ENCODE results near the gene ASF1A. TPM values are rescaled to one million over a fixed set of nuclear protein-coding genes. Genes with fewer than 3 reads are reported as not detected.

The ASF1A gene
- total RNA-seq, 1 experiment from 2014 or later, result 30.4 TPM

- Mint-ChIP-seq H3K4me1 (ENCODE audit: insufficient read depth, unreplicated experiment) (peaks cover 5% of the 10 kb centered on the region), H3K27ac (ENCODE audit: low read depth, unreplicated experiment) (no peak overlapping the region), H3K36me3 (ENCODE audit: insufficient read depth, unreplicated experiment) (no peaks in the 10 kb centered on the region), H3K9me3 (ENCODE audit: unreplicated experiment) (no peaks in the 10 kb centered on the region), H3K4me3 (ENCODE audit: unreplicated experiment) (no peak overlapping the region), H3K27me3 (ENCODE audit: insufficient read depth, unreplicated experiment) (no peaks in the 10 kb centered on the region)
- intact Hi-C loops (cut with micrococcal nuclease), result no loop called here
- POLR2A ChIA-PET, result no interaction called here
- DNase-seq (ENCODE audit: unreplicated experiment), result no peak
- CTCF ChIA-PET, result interaction anchor here (1.2 kb wide), 1 partner anchor 77 kb away, joined by 4 read pairs; no protein-coding TSS in a partner anchor
- no peak for TF ChIP-seq CTCF (IDR thresholded peaks at IDR 0.05; ENCODE audit: unreplicated experiment)
- BruUV-seq (replicated peaks), result no TSS peak
Measured at GRCh38 chr6:118876814-118877213, 17.1 kb upstream of the ASF1A start.

GRCh38 chr6:118877806-118878205 lies 16.1 kb upstream of the ASF1A start:
- H3K27me3 Mint-ChIP-seq (ENCODE audit: insufficient read depth, unreplicated experiment), result no peaks in the 10 kb centered on the region
- POLR2A ChIA-PET, result no interaction called here
- H3K4me1 Mint-ChIP-seq (ENCODE audit: insufficient read depth, unreplicated experiment), result peaks cover 12% of the 10 kb centered on the region
- DNase-seq (ENCODE audit: unreplicated experiment), result no peak
- H3K9me3 Mint-ChIP-seq (ENCODE audit: unreplicated experiment), result no peaks in the 10 kb centered on the region
- CTCF ChIA-PET, result no interaction called here
- H3K4me3 Mint-ChIP-seq (ENCODE audit: unreplicated experiment), result no peak overlapping the region
- no peak for TF ChIP-seq CTCF (IDR thresholded peaks at IDR 0.05; ENCODE audit: unreplicated experiment)
- no peaks in the 10 kb centered on the region for H3K36me3 Mint-ChIP-seq (ENCODE audit: insufficient read depth, unreplicated experiment)
- H3K27ac Mint-ChIP-seq (ENCODE audit: low read depth, unreplicated experiment), result no peak overlapping the region
- intact Hi-C loops (cut with micrococcal nuclease), result no loop called here
- no TSS peak for BruUV-seq (replicated peaks)

- intact Hi-C loops (cut with micrococcal nuclease), result no loop called here
- CTCF ChIA-PET, result interaction anchor here (0.7 to 4.0 kb wide), 3 partner anchors 11 to 167 kb away, joined by 3 to 24 read pairs (median 4); partner anchors contain the start of gene ASF1A
- no peaks in the 10 kb centered on the region for H3K9me3 Mint-ChIP-seq (ENCODE audit: unreplicated experiment)
- H3K4me3 Mint-ChIP-seq (ENCODE audit: unreplicated experiment), result no peak overlapping the region
- H3K36me3 Mint-ChIP-seq (ENCODE audit: insufficient read depth, unreplicated experiment), result no peaks in the 10 kb centered on the region
- H3K27me3 Mint-ChIP-seq (ENCODE audit: insufficient read depth, unreplicated experiment), result no peaks in the 10 kb centered on the region
- peaks cover 24% of the 10 kb centered on the region for H3K4me1 Mint-ChIP-seq (ENCODE audit: insufficient read depth, unreplicated experiment)
- no TSS peak for BruUV-seq (replicated peaks)
- DNase-seq (ENCODE audit: unreplicated experiment), result no peak
- H3K27ac Mint-ChIP-seq (ENCODE audit: low read depth, unreplicated experiment), result peak overlapping the region; percentile 39
- POLR2A ChIA-PET, result interaction anchor here (1.0 to 3.4 kb wide), 2 partner anchors 12 to 53 kb away, joined by 3 to 31 read pairs; partner anchors contain the start of genes ASF1A and MCM9
- no peak for TF ChIP-seq CTCF (IDR thresholded peaks at IDR 0.05; ENCODE audit: unreplicated experiment)
Measured at GRCh38 chr6:118881440-118882313, 12.3 kb upstream of the ASF1A start.

- no peak for DNase-seq (ENCODE audit: unreplicated experiment)
- ChIA-PET POLR2A (interaction anchor here (1.0 to 3.4 kb wide), 2 partner anchors 11 to 52 kb away, joined by 3 to 31 read pairs; partner anchors contain the start of genes ASF1A and MCM9), CTCF (interaction anchor here (0.6 to 4.0 kb wide), 4 partner anchors 10 to 167 kb away, joined by 3 to 24 read pairs (median 4); partner anchors contain the start of gene ASF1A)
- no peak for TF ChIP-seq CTCF (IDR thresholded peaks at IDR 0.05; ENCODE audit: unreplicated experiment)
- no peaks in the 10 kb centered on the region for H3K9me3 Mint-ChIP-seq (ENCODE audit: unreplicated experiment)
- H3K27me3 Mint-ChIP-seq (ENCODE audit: insufficient read depth, unreplicated experiment), result no peaks in the 10 kb centered on the region
- intact Hi-C loops (cut with micrococcal nuclease), result no loop called here
- H3K4me1 Mint-ChIP-seq (ENCODE audit: insufficient read depth, unreplicated experiment), result peaks cover 24% of the 10 kb centered on the region
- peak overlapping the region; percentile 39 for H3K27ac Mint-ChIP-seq (ENCODE audit: low read depth, unreplicated experiment)
- no peaks in the 10 kb centered on the region for H3K36me3 Mint-ChIP-seq (ENCODE audit: insufficient read depth, unreplicated experiment)
- no peak overlapping the region for H3K4me3 Mint-ChIP-seq (ENCODE audit: unreplicated experiment)
- BruUV-seq (replicated peaks), result no TSS peak
Measured at GRCh38 chr6:118882314-118882905, 11.5 kb upstream of the ASF1A start.
